ENCODE results near the gene GMEB2. TPM values are rescaled to one million over a fixed set of nuclear protein-coding genes. Genes with fewer than 3 reads are reported as not detected.

Gene GMEB2
- total and polyA plus RNA-seq, 10 of the 15 experiments (the other 5 are each of a cell fraction or from before 2014, with no cell fraction given) = 0.08 to 15.1 (median 6.9) TPM

GRCh38 chr20:63639093-63639975 lies 12.4 kb upstream of the GMEB2 start:
- peak overlapping the region; percentile 75 for H3K4me2 ChIP-seq (ENCODE audit: control insufficient read depth, insufficient read depth)
- no peaks in the 10 kb centered on the region for H3K36me3 ChIP-seq (ENCODE audit: control insufficient read depth in 2 of 2, insufficient read depth in 2 of 2, low read length in 1 of 2)
- peak overlapping the region; percentile 37 for H2AFZ ChIP-seq (ENCODE audit: control insufficient read depth, low read depth, low read length)
- H3K9me3 ChIP-seq (replicated peaks; ENCODE audit: control insufficient read depth, insufficient read depth, low read length) = no peaks in the 10 kb centered on the region
- ChIA-PET SMC1A (ENCODE audit: uncharacterized antibody, unreplicated experiment) (no interaction called here), RAD21 (ENCODE audit: unreplicated experiment) (interaction anchor here (1.1 kb wide), 1 partner anchor 102 kb away, joined by 3 read pairs; the partner anchor contains the start of gene PTK6), CTCF (no interaction called here), POLR2A (no interaction called here)
- no TSS peak for BruUV-seq (replicated peaks)
- H3K27ac ChIP-seq (ENCODE audit: control insufficient read depth, insufficient read depth) = peak overlapping the region; percentile 53; the same call in 1 of the 2 replicates
- no peak for DNase-seq (ENCODE audit: low read depth, low spot score)
- no peaks in the 10 kb centered on the region; a peak in 1 of 4 replicates for H3K27me3 ChIP-seq (replicated peaks in 1 of 2; ENCODE audit: control insufficient read depth in 2 of 2, insufficient read depth in 2 of 2, low read length in 1 of 2)
- H4K20me1 ChIP-seq (ENCODE audit: control insufficient read depth, insufficient read depth) = no peaks in the 10 kb centered on the region
- peak; percentile 34 for ATAC-seq
- 0 out of 2 replicates have a peak overlapping the region, but pooled peaks have one; percentile 38 for H3K9ac ChIP-seq (ENCODE audit: control insufficient read depth, insufficient read depth, low read length)
- TF ChIP-seq POLR2A (IDR thresholded peaks at IDR 0.05; ENCODE audit: low read depth, low read length) (peak; percentile 67), BCL3 (IDR thresholded peaks at IDR 0.05; ENCODE audit: borderline replicate concordance, insufficient read depth, low read depth, low read length, poor library complexity, severe bottlenecking) (no peak), SPI1 (IDR thresholded peaks at IDR 0.05; ENCODE audit: borderline replicate concordance, insufficient read depth, low read depth, low read length) (0 out of 2 replicates have a peak, but pooled peaks have one; percentile 3), FOS (IDR thresholded peaks at IDR 0.05; ENCODE audit: borderline replicate concordance, extremely low read depth, insufficient read length) (no peak), PKNOX1 (IDR thresholded peaks at IDR 0.05) (0 out of 2 replicates have a peak, but pooled peaks have one; percentile 33), JUNB (IDR thresholded peaks at IDR 0.05) (no peak), BACH1 (IDR thresholded peaks at IDR 0.05; ENCODE audit: borderline replicate concordance) (0 out of 2 replicates have a peak, but pooled peaks have one; percentile 20), WRNIP1 (IDR thresholded peaks at IDR 0.05; ENCODE audit: borderline replicate concordance, low read depth, low read length) (no peak), RFX5 (IDR thresholded peaks at IDR 0.05; ENCODE audit: low read depth, low read length) (no peak), HDGF (IDR thresholded peaks at IDR 0.05) (0 out of 2 replicates have a peak, but pooled peaks have one; percentile 52)
- peak; percentile 74 for FAIRE-seq
- peaks cover 32% of the 10 kb centered on the region for H3K4me1 ChIP-seq (ENCODE audit: control insufficient read depth, insufficient read depth, low read length)
- H3K4me3 ChIP-seq = no peak overlapping the region
- in situ Hi-C loops (cut with MboI) (no loop called here), intact Hi-C loops (cut with micrococcal nuclease; ENCODE audit: unreplicated experiment) (no loop called here)
- H3K79me2 ChIP-seq (ENCODE audit: control insufficient read depth, insufficient read depth, low read length) = peaks cover 1% of the 10 kb centered on the region; the same call in 1 of the 2 replicates
- 21% methylated on average over 15 of the region's 15 CpGs for WGBS (ENCODE audit: insufficient coverage, insufficient replicate concordance, low lambda C conversion rate, missing lambda C conversion rate)
